Endothelial cell of umbilical vein (primary cell): Measurements from ENCODE around the gene KLHL11. TPM values are rescaled to one million over a fixed set of nuclear protein-coding genes. Genes with fewer than 3 reads are reported as not detected.

Source experiments
- BruUV-seq: library from RNA; stranded (reverse); fragments of 400-500 nt; replicated peaks from 2 replicates; lab custom pipeline; 2021; lab: Mats Ljungman, UMichigan
- CTCF ChIA-PET: fragments of 300-600, 350-600 bp; sonication (Branson Sonifier 250); formaldehyde crosslinking; loops from one replicate; lab custom pipeline; 2021; ENCODE audit warnings: antibody characterized with exemption, inconsistent platforms; lab: Charles Lee
- POLR2A ChIA-PET: fragments of 300-600, 350-600 bp; sonication (Branson Sonifier 250); formaldehyde crosslinking; loops from one replicate; lab custom pipeline; 2021; ENCODE audit warnings: antibody characterized with exemption, inconsistent platforms; lab: Charles Lee
- DNase-seq: peaks from one replicate; pipeline ENCODE4 v3.0.0-alpha.2; 2011; ENCODE audit warnings: low read depth, low spot score
- FAIRE-seq: peaks from 2 replicates; lab custom pipeline; 2011; peaks lifted over from hg19 to GRCh38; lab: Jason Lieb, UNC
- H2AFZ ChIP-seq: 2 replicates; pipeline ENCODE4 v1.6.0; 2012; ENCODE audit warnings: low read depth, low read length, control low read depth, inconsistent platforms
- H3K27ac ChIP-seq: 2 replicates; pipeline ENCODE4 v1.5.1; 2011; ENCODE audit warnings: low read depth, mild to moderate bottlenecking, control low read depth, low read length, moderate library complexity; ENCODE audit not compliant: insufficient read depth
- H3K27me3 ChIP-seq, 2 experiments: 2 replicates each; pipeline versions ENCODE4 v1.6.0 to v1.6.1; 2011; ENCODE audit warnings: low read length in 2 of 2, mixed read lengths in 1 of 2; ENCODE audit not compliant: control insufficient read depth in 2 of 2, insufficient read depth in 2 of 2
- H3K36me3 ChIP-seq, 2 experiments: 2 replicates in 1 of 2; 3 replicates in 1 of 2; pipeline ENCODE4 v1.5.1; 2011; ENCODE audit warnings: low read length in 2 of 2, mild to moderate bottlenecking in 1 of 2, moderate library complexity in 1 of 2; ENCODE audit not compliant: control insufficient read depth in 2 of 2, insufficient read depth in 2 of 2; ENCODE audit errors: extremely low read depth in 1 of 2
- H3K4me1 ChIP-seq: 3 replicates; pipeline ENCODE4 v1.5.1; 2011; ENCODE audit warnings: mild to moderate bottlenecking, low read length; ENCODE audit not compliant: control insufficient read depth, insufficient read depth; ENCODE audit errors: extremely low read depth
- H3K4me2 ChIP-seq: 2 replicates; pipeline ENCODE4 v1.6.1; 2011; ENCODE audit warnings: low read length, control low read depth, mixed read lengths; ENCODE audit not compliant: insufficient read depth
- H3K4me3 ChIP-seq, 3 experiments: fragments of 200-600 bp in 1 of 3; sonication (generic), shearing (Covaris generic) in 1 of 3; replicated peaks in 1 of 3; 2 replicates each; pipeline ENCODE4 v1.5.1; 2011 to 2016; ENCODE audit warnings: control low read depth in 3 of 3, low read length in 3 of 3, mild to moderate bottlenecking in 2 of 3, inconsistent platforms in 1 of 3, low read depth in 1 of 3, moderate library complexity in 1 of 3; ENCODE audit not compliant: insufficient read depth in 1 of 3
- H3K79me2 ChIP-seq: 2 replicates; pipeline ENCODE4 v1.6.0; 2012; ENCODE audit warnings: low read length, inconsistent platforms; ENCODE audit not compliant: control insufficient read depth, insufficient read depth
- H3K9ac ChIP-seq: replicated peaks from 2 replicates; pipeline ENCODE3; 2011; ENCODE audit warnings: low read length, control low read depth; ENCODE audit not compliant: insufficient read depth; ENCODE audit errors: extremely low read depth
- H3K9me1 ChIP-seq: replicated peaks from 3 replicates; pipeline ENCODE4 v1.6.0; 2011; ENCODE audit warnings: mild to moderate bottlenecking, low read length; ENCODE audit not compliant: control insufficient read depth, insufficient read depth; ENCODE audit errors: extremely low read depth
- H3K9me3 ChIP-seq: replicated peaks from 2 replicates; pipeline ENCODE4 v1.5.1; 2012; ENCODE audit warnings: low read length, inconsistent platforms; ENCODE audit not compliant: control insufficient read depth, insufficient read depth
- H4K20me1 ChIP-seq: replicated peaks from 2 replicates; pipeline ENCODE3; 2011; ENCODE audit warnings: mild to moderate bottlenecking, low read length; ENCODE audit not compliant: control insufficient read depth, insufficient read depth; ENCODE audit errors: extremely low read depth
- CTCF ChIP-seq, 2 donors: IDR thresholded peaks; 1 replicate in 1 of 2; 2 replicates in 1 of 2; pipeline ENCODE4 v1.5.1; 2011; ENCODE audit warnings: low read length in 2 of 2, mild to moderate bottlenecking in 2 of 2, moderate library complexity in 2 of 2, control low read depth in 1 of 2, inconsistent platforms in 1 of 2, low read depth in 1 of 2; ENCODE audit not compliant: insufficient read depth in 1 of 2; ENCODE audit errors: extremely low read depth in 1 of 2
- EZH2 ChIP-seq: IDR thresholded peaks from 2 replicates; pipeline ENCODE4 v1.6.1; 2012; ENCODE audit warnings: borderline replicate concordance, low read depth, mild to moderate bottlenecking, moderate library complexity, low read length, inconsistent platforms; ENCODE audit not compliant: severe bottlenecking
- FOS ChIP-seq: IDR thresholded peaks from 2 replicates; pipeline ENCODE4 v1.6.1; 2011; ENCODE audit warnings: mild to moderate bottlenecking, low read length, moderate library complexity, borderline replicate concordance; ENCODE audit not compliant: insufficient read depth
- GATA2 ChIP-seq: IDR thresholded peaks from 2 replicates; pipeline ENCODE4 v1.7.0; 2011; ENCODE audit warnings: low read depth, mild to moderate bottlenecking, moderate library complexity, mixed read lengths, low read length; ENCODE audit not compliant: insufficient read length, insufficient read depth
- JUN ChIP-seq: IDR thresholded peaks from 2 replicates; pipeline ENCODE4 v1.6.1; 2011; ENCODE audit warnings: borderline replicate concordance, low read depth; ENCODE audit not compliant: insufficient read length, insufficient read depth
- MAX ChIP-seq: IDR thresholded peaks from 2 replicates; pipeline ENCODE4 v1.6.1; 2011; ENCODE audit not compliant: insufficient read depth, insufficient read length
- MYC ChIP-seq: IDR thresholded peaks from one replicate; pipeline ENCODE4 v1.6.1; 2011; ENCODE audit warnings: mild to moderate bottlenecking, low read depth, low read length
- POLR2A ChIP-seq: IDR thresholded peaks from 2 replicates; pipeline ENCODE4 v1.6.1; 2012; ENCODE audit warnings: low read depth, mild to moderate bottlenecking, control low read depth, low read length
- POLR2AphosphoS5 ChIP-seq: IDR thresholded peaks from 2 replicates; pipeline ENCODE4 v1.6.1; 2012; ENCODE audit warnings: low read depth, mild to moderate bottlenecking, control low read depth, low read length, moderate library complexity; ENCODE audit not compliant: insufficient read depth
- dilution Hi-C: fragments of 300-500 bp; cut with MboI; formaldehyde crosslinking; loops from one replicate; pipeline ENCODE4 v1.15.0; 2019; ENCODE audit warnings: low sequenced_read_pairs; ENCODE audit not compliant: extremely low pct_ligation_motif_present
- intact Hi-C: fragments of 100-400 bp; cut with micrococcal nuclease; formaldehyde crosslinking; loops from one replicate; pipeline ENCODE4 v1.10.0; 2022
- polyA plus RNA-seq, 4 experiments: library from polyadenylated mRNA; depleted of rRNA in 3 of 4; stranded (reverse) in 3 of 4; unstranded in 1 of 4; fragments of >200 nt; gene quantifications; 2 replicates each; pipeline versions ENCODE4 v1.2.1 to v1.2.3, GENCODE V29; 2011 to 2012; ENCODE audit warnings: missing spikeins in 1 of 4
- total RNA-seq: library from RNA; stranded (reverse); gene quantifications from 2 replicates; pipeline ENCODE4 v1.2.3, GENCODE V29; 2021

The KLHL11 gene
- total and polyA plus RNA-seq, 2 donors (not counting 3 experiments of a cell fraction or from before 2014, with no cell fraction given) = 3.1 to 11.0 TPM

- TF ChIP-seq MYC (no peak), FOS (no peak), CTCF (IDR thresholded peaks at IDR 0.05; ENCODE audit: extremely low read depth in 1 of 2, insufficient read depth in 1 of 2, low read depth in 1 of 2, low read length in 2 of 2) (no peak), POLR2AphosphoS5 (no peak), MAX (no peak), EZH2 (no peak), POLR2A (no peak), GATA2 (no peak), JUN (no peak)
- Histone ChIP-seq H4K20me1 (no peaks in the 10 kb centered on the region), H2AFZ (no peak overlapping the region), H3K4me1 (no peaks in the 10 kb centered on the region), H3K9me3 (no peaks in the 10 kb centered on the region), H3K27ac (no peak overlapping the region), H3K4me2 (no peak overlapping the region), H3K4me3 (no peak overlapping the region), H3K9me1 (no peaks in the 10 kb centered on the region), H3K79me2 (peaks cover 8% of the 10 kb centered on the region), H3K9ac (no peak overlapping the region), H3K36me3 (peaks cover 29 to 60% of the 10 kb centered on the region in 2 experiments), H3K27me3 (no peaks in the 10 kb centered on the region)
- no peak for DNase-seq
- BruUV-seq = no TSS peak
- CTCF ChIA-PET = no interaction called here
- no peak for FAIRE-seq
- intact Hi-C loops (no loop called here), dilution Hi-C loops (no loop called here)
- POLR2A ChIA-PET = no interaction called here
These were observed 39.1 kb upstream of the KLHL11 start for GRCh38 chr17:41904242-41904841.
